Epithelial cell of esophagus (primary cell): ENCODE results near the gene PPP2R2B.

Experiments used
- DNase-seq: peaks from one replicate; pipeline ENCODE4 v3.0.0; 2010; ENCODE audit warnings: low read depth
- H3K4me3 ChIP-seq: 2 replicates; pipeline ENCODE4 v1.5.1; 2011; ENCODE audit warnings: mild to moderate bottlenecking, low read length, control low read depth
- CTCF ChIP-seq: IDR thresholded peaks from 2 replicates; pipeline ENCODE4 v1.5.1; 2011; ENCODE audit warnings: low read depth, mild to moderate bottlenecking, low read length, control low read depth, inconsistent platforms; ENCODE audit not compliant: insufficient read depth; ENCODE audit errors: missing control alignments

PPP2R2B gene

GRCh38 chr5:146656703-146657102 is 221.9 kb downstream of the PPP2R2B start:
- no peak overlapping the region for H3K4me3 ChIP-seq
- DNase-seq = no peak
- no peak for TF ChIP-seq CTCF

GRCh38 chr5:146653560-146653959 is 225.0 kb downstream of the PPP2R2B start:
- DNase-seq = no peak
- no peak overlapping the region for H3K4me3 ChIP-seq

DNA sequence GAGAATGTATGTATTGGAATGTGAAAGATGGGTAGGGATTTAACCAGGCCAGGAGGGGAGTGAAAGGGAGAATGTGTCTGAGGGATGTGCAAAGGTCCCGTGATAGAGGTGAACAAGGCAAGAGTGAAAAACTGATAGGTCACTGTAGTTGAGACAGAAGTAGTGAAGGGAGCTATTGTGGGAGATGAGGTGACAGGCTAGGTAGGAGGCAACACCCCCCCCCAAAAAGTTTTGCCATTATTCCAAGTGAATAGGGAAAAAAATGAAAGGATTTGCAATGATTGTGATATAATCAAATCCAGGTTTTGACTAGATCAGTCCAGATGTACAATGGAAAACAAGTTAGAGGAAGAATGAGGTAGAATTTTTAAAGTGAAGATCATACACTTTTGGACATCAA is 226.0 kb downstream of the PPP2R2B start:
- no peak overlapping the region for H3K4me3 ChIP-seq
- TF ChIP-seq CTCF = no peak
- no peak for DNase-seq

More at GRCh38 chr5:146653560-146653959, 225.0 kb downstream of the PPP2R2B start:
- no peak for TF ChIP-seq CTCF

- DNase-seq = no peak
- H3K4me3 ChIP-seq = no peak overlapping the region
- no peak for TF ChIP-seq CTCF
Observed at GRCh38 chr5:146647656-146648199, 230.8 kb downstream of the PPP2R2B start.

GRCh38 chr5:146646441-146646840 is 232.1 kb downstream of the PPP2R2B start:
- DNase-seq = no peak
- no peak for TF ChIP-seq CTCF

GRCh38 chr5:146645342-146645741 is 233.2 kb downstream of the PPP2R2B start:
- TF ChIP-seq CTCF = no peak
- no peak overlapping the region for H3K4me3 ChIP-seq
- peak; percentile 3 for DNase-seq

More at GRCh38 chr5:146646441-146646840, 232.1 kb downstream of the PPP2R2B start:
- no peak overlapping the region for H3K4me3 ChIP-seq

GRCh38 chr5:146644831-146645230 is 233.7 kb downstream of the PPP2R2B start:
- DNase-seq = no peak
- TF ChIP-seq CTCF = no peak
- H3K4me3 ChIP-seq = no peak overlapping the region
